Measurements from ENCODE around the gene CARS1. TPM values are rescaled to one million over a fixed set of nuclear protein-coding genes. Genes with fewer than 3 reads are reported as not detected.

CARS1 gene
- total and polyA plus RNA-seq, 9 of the 15 experiments (the other 6 are each of a cell fraction or from before 2014, with no cell fraction given), result 14.4 to 106 (median 73.6) TPM

- in situ Hi-C loops (cut with MboI), result loop anchor here (5.0 kb wide), 1 partner anchor 51 kb away; no protein-coding TSS in a partner anchor
- ATAC-seq (no peak), FAIRE-seq (no peak), DNase-seq (ENCODE audit: extremely low read depth in 1 of 4, low spot score in 3 of 4) (peak in 2 of 4 experiments; percentile 28 to 47)
- Histone ChIP-seq H3K4me2 (ENCODE audit: insufficient read depth, low read length) (no peak overlapping the region), H3K4me1 (replicated peaks in 1 of 2; ENCODE audit: control insufficient read depth in 2 of 2, insufficient read depth in 2 of 2, low read length in 2 of 2) (peaks cover 0 to 38% of the 10 kb centered on the region in 2 experiments; a peak in 2 of 5 replicates), H3K9me3 (replicated peaks; ENCODE audit: control insufficient read depth, insufficient read depth, low read depth, low read length) (no peaks in the 10 kb centered on the region), H3K9me1 (ENCODE audit: control insufficient read depth, insufficient read depth, low read length) (no peaks in the 10 kb centered on the region), H3K27ac (ENCODE audit: extremely low read depth, low read depth, low read length) (no peak overlapping the region), H2AFZ (ENCODE audit: low read depth, low read length) (no peak overlapping the region), H3K9ac (ENCODE audit: insufficient read depth in 1 of 2, low read depth in 2 of 2, low read length in 2 of 2) (peak overlapping the region in 1 of 2 experiments; percentile 55; a peak in 2 of 4 replicates), H3K27me3 (ENCODE audit: control insufficient read depth in 2 of 2, insufficient read depth in 2 of 2, low read length in 2 of 2) (no peaks in the 10 kb centered on the region), H3K79me2 (ENCODE audit: control insufficient read depth, insufficient read depth, low read length) (no peaks in the 10 kb centered on the region), H4K20me1 (replicated peaks; ENCODE audit: control insufficient read depth, insufficient read depth, low read length) (peaks cover 10% of the 10 kb centered on the region; the same call in 1 of the 2 replicates), H3K36me3 (ENCODE audit: control insufficient read depth, insufficient read depth, low read length) (no peaks in the 10 kb centered on the region), H3K4me3 (no peak overlapping the region)
- TF ChIP-seq USF1 (CRISPR knock-in tag; IDR thresholded peaks at IDR 0.05) (peak; percentile 76), CHD1 (IDR thresholded peaks at IDR 0.05; ENCODE audit: low read length) (no peak), USF2 (CRISPR knock-in tag; IDR thresholded peaks at IDR 0.05) (peak; percentile 59; the same call in 1 of the 2 replicates)
- ChIA-PET POLR2A (no interaction called here), CTCF (ENCODE audit: low intra/inter-chr PET ratio) (interaction anchor here (0.8 kb wide), 1 partner anchor 55 kb away, joined by 3 read pairs; no protein-coding TSS in a partner anchor)
- no TSS peak for BruUV-seq (replicated peaks)
- 54% methylated on average over 22 of the region's 36 CpGs for WGBS (ENCODE audit: insufficient coverage, low coverage, missing lambda C conversion rate)
- intact Hi-C loops (cut with micrococcal nuclease), result loop anchor here (10.0 kb wide), 1 partner anchor 199 kb away; no protein-coding TSS in a partner anchor
Measured at GRCh38 chr11:3093281-3094191, 36.3 kb upstream of the CARS1 start.
